ENCODE measurements around the gene GOLGA6L4.
"Not testable (repeated sequence)": the region's sequence is repeated elsewhere in the genome, so short reads cannot be mapped to it uniquely, and the experiment has no call there.

GRCh38 chr15:84235573-84235972 is at the start of gene GOLGA6L4:
- not testable (repeated sequence) for TF ChIP-seq POLR2AphosphoS5 (IDR thresholded peaks at IDR 0.05; ENCODE audit: borderline replicate concordance, low read depth, low read length); EZH2 (IDR thresholded peaks at IDR 0.05)

All from SK-N-MC (cell line).